Measurements from ENCODE around the gene KMT2D.

GRCh38 chr12:49018261-49019119 lies 42.1 kb downstream of the KMT2D start, which contains the start of gene PRKAG1:
- TF ChIP-seq CTCF (IDR thresholded peaks at IDR 0.05) (peak in 2 of 7 experiments; percentile 40 to 47), EP300 (IDR thresholded peaks at IDR 0.05) (peak; percentile 21), POLR2AphosphoS5 (IDR thresholded peaks at IDR 0.05) (peak; percentile 97 to 98 (median 98))
